ENCODE data around the gene POMT1. TPM values are rescaled to one million over a fixed set of nuclear protein-coding genes. Genes with fewer than 3 reads are reported as not detected.
A peak's percentile ranks its signal among the peaks of the same experiment; 100 is the strongest.
"Not testable (repeated sequence)": the region's sequence is repeated elsewhere in the genome, so short reads cannot be mapped to it uniquely, and the experiment has no call there.

The POMT1 gene, protein sequence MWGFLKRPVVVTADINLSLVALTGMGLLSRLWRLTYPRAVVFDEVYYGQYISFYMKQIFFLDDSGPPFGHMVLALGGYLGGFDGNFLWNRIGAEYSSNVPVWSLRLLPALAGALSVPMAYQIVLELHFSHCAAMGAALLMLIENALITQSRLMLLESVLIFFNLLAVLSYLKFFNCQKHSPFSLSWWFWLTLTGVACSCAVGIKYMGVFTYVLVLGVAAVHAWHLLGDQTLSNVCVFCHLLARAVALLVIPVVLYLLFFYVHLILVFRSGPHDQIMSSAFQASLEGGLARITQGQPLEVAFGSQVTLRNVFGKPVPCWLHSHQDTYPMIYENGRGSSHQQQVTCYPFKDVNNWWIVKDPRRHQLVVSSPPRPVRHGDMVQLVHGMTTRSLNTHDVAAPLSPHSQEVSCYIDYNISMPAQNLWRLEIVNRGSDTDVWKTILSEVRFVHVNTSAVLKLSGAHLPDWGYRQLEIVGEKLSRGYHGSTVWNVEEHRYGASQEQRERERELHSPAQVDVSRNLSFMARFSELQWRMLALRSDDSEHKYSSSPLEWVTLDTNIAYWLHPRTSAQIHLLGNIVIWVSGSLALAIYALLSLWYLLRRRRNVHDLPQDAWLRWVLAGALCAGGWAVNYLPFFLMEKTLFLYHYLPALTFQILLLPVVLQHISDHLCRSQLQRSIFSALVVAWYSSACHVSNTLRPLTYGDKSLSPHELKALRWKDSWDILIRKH
- total RNA-seq = 26.5 TPM

DNA sequence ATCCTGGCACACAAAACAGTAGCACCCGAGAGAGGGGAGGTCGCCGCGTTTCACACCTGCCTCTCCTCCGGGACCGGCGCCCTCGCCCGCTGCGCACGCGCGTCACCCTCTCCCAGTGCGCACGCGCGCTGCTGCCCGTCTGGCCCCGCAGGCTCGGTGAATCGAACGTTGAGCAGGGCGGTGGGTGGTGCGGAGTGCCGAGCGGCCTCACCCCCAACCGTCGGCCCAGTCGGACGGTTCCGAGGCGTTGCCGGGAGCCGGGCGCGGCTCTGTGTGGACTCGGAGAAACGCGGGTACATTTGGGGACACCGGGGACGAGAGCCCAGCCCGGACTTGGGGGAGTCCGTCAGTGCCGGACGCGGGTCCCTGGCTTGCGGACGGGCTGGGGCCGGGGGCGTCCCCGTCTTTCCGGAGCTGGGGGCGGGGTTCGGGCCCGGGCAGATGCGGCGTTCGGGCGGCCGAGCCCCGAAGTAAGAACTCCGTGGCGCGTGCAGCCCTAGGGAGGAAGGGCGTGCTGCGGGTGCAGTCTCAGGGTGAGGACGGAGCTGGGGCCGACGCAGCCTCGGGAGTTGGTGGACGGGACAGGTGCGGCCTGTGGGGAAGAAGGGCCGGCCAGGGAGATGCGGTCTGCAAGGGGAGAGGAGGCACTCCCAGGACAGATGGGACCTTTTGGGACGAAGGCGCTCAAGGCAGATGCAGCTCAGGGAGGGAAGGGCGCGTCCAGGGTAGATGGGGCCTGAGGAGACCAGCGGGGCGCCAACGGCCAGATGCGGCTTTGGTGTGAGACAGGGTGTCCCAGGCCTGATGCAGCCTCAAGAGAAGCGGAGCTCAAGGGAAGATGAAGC, at the start of gene POMT1:
Gene POMT1 (plus strand): TSS at position 138 of the 845 bp plus-strand sequence. CDS start 1,301 bp downstream, outside the sequence.
- peak; percentile 88 for DNase-seq (ENCODE audit: low spot score)

DNA sequence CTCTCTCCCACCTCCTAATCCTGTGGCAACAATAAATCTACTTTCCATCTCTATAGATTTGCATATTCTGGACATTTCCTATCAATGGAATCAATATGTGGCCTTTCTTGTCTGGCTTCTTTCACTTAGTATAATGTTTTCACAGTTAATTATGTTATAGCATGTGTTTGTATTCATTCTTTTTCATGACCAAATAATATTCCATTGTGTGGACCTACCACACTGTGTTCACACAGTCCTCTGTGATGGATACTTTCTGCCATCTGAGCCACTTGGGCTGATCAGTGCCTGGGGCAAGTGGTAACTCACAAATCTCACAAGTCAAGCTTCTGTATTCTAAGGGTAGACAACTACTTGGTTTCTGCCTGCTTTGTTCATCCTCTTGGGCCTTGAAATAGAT, 48.7 kb upstream of the POMT1 start:
- DNase-seq (ENCODE audit: low spot score) = no peak

DNA sequence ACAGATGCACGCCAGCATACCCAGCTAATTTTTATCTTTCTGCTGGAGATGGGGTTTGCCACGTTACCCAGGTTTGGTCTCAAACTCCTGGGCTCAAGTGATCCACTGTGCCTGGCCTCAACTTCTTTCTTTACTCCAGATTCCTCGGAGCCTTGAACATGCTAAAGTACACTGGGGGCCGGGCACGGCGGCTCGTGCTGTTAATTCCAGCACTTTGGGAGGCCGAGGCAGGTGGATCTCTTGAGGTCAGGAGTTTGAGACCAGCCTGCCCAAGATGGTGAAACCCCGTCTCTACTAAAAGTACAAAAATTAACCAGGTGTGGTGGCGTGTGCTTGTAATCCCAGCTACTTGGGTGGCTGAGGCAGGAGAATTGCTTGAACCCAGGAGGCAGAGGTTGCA, 47.1 kb upstream of the POMT1 start:
- not testable (repeated sequence) for DNase-seq (ENCODE audit: low spot score)

DNA sequence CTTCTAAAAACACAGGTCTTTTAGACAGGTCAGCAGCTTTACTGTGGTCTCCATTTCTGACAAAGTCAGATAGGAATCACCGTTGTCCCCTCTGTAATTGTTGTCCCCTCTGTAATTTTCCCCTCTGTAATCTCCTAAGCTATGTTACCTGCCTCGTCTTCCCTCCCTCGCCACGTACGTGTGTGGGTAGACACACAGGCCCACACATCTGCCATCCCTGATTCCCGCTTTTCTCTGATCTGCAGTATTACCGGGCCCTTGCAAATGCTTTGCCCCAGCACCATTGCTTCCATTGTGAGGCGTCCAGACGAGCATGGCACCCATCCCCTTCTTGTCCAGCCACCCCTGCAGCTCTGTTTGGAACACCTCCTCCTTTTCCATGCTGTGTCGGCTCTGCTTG, 45.0 kb upstream of the POMT1 start:
- DNase-seq (ENCODE audit: low spot score) = no peak

DNA sequence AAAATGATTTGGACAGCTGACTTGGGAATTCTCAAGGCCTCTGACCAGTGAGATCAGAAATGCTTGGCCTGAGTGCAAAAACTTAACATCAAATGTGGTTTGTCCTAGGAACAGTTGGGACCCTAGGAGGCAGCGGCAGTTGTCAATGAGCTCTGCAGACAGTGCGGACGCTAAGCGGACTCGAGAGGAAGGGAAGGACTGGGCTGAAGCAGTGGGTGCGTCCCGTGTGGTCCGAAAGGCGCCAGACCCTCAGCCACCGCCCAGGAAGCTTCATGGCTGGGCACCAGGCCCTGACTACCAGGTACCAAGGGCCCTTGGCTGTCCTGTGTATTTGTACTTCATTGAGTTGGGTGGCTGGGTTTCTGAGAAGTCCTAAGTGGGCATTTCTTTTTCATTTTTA, 43.7 kb upstream of the POMT1 start:
- DNase-seq (ENCODE audit: low spot score) = no peak

DNA sequence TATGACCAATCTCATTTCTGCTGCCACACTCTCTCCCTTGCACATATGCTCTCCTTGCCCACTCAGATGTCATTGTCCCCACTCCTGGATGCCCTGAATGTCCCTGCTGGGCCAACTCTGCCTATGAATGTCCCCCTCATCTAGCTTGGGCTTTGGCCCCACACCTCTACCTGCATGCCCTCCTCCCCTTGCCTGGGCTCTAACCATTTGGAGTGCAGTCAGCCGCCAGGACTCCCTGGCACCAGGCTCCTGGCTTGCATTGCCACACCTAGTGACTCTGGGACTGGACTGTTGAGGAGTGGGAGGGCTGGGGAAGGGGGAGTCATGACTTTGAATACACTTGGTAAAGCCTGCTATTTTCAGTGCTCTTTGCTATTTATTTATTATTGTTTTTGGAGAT, 41.6 kb upstream of the POMT1 start:
- no peak for DNase-seq (ENCODE audit: low spot score)

DNA sequence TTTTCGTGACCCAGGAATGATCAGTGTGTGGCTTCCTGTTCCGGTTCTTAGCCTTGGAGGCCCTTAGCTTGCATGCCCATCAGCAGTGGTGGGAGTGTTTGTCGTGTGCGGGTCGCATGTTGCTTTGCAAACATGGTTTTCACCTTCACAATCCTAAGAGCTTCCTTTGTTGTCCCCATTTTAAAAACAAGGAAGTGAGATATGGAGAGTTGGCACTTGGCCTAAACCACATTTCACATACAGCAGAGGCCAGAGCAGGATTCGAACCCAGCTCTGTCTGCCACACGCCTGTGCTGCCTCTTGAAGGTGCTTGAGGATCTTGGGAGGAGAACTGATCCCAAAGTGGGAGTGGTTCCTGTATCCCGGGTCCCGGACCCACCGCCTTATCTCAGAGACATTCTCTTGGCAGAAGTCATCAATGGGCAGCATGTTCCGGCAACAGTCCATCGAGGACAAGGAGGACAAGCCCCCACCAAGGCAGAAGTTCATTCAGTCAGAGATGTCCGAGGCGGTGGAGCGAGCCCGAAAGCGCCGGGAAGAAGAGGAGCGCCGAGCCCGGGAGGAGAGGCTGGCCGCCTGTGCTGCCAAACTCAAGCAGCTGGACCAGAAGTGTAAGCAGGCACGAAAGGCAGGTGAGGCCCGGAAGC, 38.2 kb upstream of the POMT1 start:
- DNase-seq (ENCODE audit: low spot score) = no peak

DNA sequence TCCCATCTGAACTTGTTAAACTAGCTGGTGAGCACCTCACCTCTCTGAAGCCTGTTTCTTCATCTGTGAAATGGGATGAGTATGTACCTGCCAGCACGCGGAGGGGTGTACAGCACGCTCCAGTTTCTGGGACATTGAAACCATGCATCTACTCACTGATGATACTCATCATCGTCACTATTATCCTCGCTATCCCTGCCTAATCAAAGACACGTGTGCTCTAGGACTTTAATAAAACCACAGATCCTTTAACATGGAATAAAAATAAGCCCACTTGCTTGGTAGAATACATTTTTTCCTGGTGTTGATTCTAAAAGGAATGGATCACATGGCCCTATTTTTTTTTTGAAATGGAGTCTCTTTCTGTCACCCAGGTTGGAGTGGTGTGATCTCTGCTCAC, 37.3 kb upstream of the POMT1 start:
- DNase-seq (ENCODE audit: low spot score) = no peak

DNA sequence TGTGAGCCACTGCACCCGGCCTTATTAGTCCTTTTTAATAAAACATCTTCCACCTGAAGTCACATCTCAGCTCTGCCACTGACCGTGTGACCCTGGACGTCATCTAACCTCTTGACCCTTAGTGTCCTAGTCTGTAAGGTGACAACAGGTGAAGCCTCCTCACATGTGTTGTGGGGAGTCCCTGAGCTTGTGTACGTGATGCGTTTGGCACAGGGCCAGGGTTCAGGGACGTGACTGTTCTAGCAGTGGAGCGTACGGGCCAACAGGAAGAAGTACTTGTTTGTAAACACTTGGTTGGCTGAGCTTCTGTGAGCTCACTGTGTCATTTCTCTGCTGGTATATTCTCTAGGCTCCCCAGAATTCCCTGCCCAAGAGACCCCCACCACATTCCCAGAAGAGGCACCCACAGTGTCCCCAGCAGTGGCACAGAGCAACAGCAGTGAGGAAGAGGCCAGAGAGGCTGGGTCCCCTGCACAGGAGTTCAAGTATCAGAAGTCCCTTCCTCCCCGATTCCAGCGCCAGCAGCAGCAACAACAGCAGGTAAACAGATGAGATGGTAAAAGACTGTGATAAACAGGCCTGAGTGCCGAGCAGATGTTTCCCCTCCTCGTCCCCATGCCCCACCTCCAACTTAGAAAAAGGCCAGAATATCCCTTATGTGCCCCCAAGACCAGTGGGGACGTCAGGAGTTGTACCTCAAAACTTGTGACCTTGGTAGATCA, 35.3 kb upstream of the POMT1 start:
- no peak for DNase-seq (ENCODE audit: low spot score)

DNA sequence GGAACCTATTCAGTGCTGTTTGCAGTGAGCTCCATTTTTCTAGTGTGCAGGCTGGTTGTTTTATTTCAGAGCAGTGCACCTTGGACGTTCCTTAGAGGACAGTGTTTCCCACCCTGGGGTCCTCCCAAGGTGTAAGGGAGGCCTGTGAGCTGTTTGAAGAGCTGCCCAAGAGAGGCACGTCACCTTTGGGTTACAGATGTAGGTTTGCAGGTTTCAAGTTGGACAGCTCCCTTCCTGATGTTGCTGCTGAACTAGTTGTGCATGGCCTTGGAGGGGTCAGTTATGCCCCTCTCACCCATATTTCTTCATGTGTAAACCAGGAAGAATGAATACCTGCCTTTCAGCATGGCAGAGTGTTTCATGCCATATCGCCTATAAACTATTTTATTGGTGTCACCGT, 34.7 kb upstream of the POMT1 start:
- DNase-seq (ENCODE audit: low spot score) = no peak

DNA sequence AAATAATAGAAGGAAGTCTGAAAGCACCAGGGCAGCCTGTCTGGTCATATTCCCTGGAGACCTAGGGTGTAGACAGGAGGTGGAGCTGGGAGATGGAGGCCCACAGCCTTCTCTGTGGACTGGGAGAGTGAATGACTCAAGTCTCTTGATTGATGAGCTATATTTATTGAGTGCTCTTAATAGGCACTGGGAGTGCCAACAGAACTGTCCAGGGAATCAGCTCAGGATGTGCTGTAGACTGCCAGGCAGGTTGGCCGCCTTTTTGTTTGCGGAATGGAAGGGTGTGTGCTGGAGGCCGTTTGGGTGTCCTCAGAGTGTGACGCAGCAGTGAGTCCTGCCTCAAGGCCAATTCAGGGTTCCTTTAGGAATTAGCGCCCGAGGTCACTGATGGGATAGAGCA, 33.4 kb upstream of the POMT1 start:
- DNase-seq (ENCODE audit: low spot score) = no peak

DNA sequence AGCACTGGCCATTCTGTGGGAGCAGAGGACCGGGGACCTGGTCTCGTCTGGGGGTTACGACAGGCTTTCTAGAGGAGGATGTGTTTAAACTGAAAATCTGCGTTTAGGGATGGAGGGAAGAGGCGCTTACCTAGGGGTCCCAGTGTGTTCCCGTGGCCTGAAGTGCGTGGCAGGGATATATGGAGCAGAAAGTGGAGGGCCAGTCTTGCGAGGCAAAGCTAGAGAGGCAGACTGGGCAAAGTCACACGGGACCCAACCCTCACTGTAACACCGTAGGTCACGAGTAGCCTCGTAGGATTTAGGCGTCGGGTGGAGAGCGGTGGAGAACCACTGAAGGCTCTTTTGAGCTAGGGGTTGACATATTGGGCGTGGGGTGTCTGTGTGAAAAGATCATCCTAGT, 32.8 kb upstream of the POMT1 start:
- no peak for DNase-seq (ENCODE audit: low spot score)

DNA sequence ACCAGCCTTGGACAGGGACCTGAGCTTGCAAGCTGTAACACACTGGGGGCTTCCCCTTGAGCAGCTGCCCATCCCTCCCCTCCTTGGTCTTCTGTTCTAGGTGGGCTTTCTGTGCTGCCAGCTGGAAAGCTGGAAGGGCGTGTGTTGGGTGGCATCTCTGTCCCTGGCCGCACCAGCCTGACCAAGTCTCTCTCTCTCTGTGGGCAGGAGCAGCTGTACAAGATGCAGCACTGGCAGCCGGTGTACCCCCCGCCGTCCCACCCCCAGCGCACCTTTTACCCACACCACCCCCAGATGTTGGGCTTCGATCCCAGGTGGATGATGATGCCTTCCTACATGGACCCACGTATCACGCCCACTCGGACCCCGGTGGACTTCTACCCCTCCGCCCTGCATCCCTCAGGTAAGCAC, 32.1 kb upstream of the POMT1 start:
- no peak for DNase-seq (ENCODE audit: low spot score)

DNA sequence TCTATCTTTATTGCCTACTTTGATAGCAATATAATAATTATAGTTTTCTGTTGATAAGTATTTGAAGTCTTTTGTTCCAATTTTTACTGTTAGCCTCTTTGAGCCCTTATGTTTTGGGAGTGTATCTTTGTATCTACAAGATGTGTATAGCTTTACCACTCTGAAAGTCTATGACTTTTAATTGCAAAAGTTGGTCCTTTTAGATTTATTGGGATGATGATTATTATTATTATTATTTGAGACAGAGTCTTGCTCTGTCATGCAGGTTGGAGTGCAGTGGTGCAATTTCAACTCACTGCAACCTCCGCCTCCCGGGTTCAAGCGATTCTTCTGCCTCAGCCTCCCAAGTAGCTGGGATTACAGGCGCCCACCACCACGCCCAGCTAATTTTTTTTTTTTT, 30.6 kb upstream of the POMT1 start:
- not testable (repeated sequence) for DNase-seq (ENCODE audit: low spot score)

DNA sequence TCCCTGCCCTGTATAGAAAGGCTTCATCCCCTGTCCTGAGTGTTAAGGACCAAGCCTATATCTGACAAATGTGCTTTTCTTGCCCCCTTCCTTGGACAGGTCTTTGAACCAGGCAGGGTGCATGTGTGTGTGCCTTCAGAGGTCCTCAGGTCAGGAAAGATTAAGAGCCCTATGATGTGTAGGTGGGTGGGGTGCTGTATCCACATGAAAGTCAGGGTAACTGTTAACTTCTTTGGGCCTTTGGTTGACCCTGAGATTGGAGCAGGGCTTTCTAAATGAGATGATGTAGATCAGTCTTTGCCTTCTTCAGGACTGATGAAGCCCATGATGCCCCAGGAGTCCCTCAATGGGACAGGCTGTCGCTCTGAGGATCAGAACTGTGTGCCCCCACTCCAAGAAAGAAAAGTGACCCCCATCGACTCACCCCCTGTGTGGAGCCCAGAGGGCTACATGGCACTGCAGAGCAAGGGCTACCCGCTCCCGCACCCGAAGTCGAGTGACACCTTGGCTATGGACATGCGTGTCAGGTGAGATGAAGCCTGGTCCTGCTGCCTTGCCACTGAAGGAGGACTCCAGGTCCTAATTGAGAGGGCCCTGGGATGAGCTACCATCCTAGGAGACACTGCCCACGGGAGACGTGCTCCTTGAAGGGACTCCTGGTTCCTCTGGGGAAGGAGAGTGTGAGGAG, 29.4 kb upstream of the POMT1 start:
- no peak for DNase-seq (ENCODE audit: low spot score)

DNA sequence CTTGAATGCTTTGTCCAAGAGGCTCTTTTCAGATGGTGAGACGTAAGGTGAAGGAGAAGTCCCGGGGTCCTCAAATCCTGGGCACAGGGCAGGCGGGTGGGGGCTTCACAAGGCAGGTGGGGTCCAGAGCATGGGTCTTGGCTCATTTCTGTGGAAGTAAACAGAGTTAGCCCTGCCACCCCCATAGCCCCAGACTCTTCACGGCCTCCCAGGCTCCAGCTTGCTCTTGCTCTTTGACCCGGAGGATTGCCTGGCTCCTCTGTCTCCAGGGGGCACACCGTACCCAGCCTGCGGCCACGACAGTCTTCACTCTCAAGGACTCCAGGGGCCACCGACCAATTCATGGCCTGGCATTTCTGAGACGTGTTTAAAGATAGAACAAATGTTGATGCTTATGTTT, 28.8 kb upstream of the POMT1 start:
- DNase-seq (ENCODE audit: low spot score) = no peak

DNA sequence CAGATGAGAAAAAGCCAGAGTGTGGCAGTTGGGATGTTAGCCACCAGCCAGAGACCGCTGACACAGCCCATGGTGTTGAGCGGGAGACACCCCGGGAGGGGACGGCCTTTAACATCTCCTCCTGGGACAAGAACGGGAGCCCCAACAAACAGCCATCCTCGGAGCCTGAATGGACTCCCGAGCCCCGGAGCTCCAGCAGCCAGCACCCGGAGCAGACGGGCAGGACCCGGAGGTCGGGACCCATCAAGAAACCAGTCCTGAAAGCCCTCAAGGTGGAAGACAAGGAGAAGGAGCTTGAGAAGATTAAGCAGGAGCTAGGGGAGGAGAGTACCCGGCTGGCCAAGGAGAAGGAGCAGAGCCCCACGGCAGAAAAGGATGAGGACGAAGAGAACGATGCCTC, 28.0 kb upstream of the POMT1 start:
- no peak for DNase-seq (ENCODE audit: low spot score)

DNA sequence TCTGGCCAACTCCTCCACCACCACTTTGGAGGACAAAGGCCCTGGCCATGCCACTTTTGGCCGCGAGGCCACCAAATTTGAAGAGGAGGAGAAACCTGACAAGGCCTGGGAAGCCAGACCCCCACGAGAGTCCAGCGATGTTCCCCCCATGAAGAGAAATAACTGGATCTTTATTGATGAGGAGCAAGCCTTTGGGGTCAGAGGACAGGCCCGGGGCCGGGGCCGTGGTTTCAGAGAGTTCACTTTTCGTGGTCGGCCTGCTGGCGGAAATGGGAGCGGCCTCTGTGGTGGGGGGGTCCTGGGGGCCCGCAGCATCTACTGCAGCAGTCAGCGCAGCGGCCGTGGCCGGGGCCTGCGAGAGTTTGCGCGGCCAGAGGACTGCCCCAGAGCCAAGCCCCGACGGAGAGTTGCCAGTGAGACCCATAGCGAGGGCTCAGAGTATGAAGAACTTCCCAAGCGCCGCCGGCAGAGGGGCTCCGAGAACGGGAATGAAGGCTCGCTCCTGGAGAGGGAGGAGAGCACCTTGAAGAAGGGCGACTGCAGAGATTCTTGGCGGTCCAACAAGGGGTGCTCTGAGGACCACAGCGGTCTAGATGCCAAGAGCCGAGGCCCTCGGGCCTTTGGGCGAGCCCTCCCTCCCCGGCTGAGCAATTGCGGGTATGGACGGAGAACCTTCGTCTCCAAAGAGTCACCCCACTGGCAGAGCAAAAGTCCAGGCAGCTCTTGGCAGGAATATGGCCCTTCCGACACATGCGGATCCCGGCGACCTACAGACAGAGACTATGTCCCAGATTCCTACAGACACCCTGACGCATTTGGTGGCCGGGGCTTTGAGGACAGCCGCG, 27.4 kb upstream of the POMT1 start:
- DNase-seq (ENCODE audit: low spot score) = no peak

DNA sequence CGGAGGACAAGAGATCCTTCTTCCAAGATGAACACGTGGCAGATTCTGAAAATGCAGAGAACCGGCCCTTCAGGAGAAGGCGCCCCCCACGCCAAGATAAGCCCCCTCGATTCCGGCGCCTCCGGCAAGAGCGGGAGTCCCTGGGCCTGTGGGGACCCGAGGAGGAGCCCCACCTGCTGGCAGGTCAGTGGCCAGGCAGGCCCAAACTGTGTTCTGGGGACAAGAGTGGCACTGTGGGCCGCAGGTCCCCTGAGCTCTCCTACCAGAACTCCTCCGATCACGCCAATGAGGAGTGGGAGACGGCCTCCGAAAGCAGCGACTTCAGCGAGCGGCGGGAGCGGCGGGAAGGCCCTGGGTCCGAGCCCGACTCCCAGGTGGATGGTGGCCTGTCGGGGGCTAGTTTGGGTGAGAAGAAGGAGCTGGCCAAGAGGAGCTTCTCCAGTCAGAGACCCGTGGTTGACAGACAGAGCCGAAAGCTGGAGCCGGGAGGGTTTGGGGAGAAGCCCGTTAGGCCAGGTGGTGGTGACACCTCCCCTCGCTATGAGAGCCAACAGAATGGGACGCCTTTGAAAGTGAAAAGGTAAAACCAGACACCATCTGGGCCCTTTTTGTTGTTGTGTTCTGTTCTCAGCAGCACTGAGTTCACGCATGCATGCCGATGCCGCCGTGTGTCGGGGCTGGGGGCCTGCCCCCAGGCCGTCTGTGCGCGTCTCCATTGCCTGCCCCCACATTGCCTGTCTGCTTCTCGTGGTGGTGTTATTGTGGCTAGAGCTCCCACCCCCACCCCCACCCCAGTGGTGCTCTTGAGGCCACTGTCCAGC, 26.6 kb upstream of the POMT1 start:
- no peak for DNase-seq (ENCODE audit: low spot score)

Data from ureter (tissue), 1 donor.